Brain microvascular endothelial cell (primary cell): Measurements from ENCODE around the gene HMGN1.

Experiments used
- DNase-seq: peaks from one replicate; pipeline ENCODE4 v3.0.0-alpha.2; 2020
- H3K27ac ChIP-seq: fragments of 250-450 bp; sonication (Bioruptor Pico); 2 replicates; pipeline ENCODE4 v1.5.1; 2020; ENCODE audit warnings: mild to moderate bottlenecking, moderate library complexity
- H3K27me3 ChIP-seq: fragments of 250-450 bp; sonication (Bioruptor Pico); replicated peaks from 2 replicates; pipeline ENCODE4 v1.5.1; 2020; ENCODE audit warnings: mild to moderate bottlenecking
- H3K36me3 ChIP-seq: fragments of 250-450 bp; sonication (Bioruptor Pico); replicated peaks from 2 replicates; pipeline ENCODE4 v1.5.1; 2020; ENCODE audit warnings: mild to moderate bottlenecking
- H3K4me3 ChIP-seq: 2 replicates; pipeline ENCODE4 v1.5.1; 2011; ENCODE audit warnings: low read depth, mild to moderate bottlenecking, control low read depth, low read length, moderate library complexity
- CTCF ChIP-seq: IDR thresholded peaks from 2 replicates; pipeline ENCODE4 v1.5.1; 2011; ENCODE audit warnings: low read depth, mild to moderate bottlenecking, moderate library complexity, low read length, control low read depth, inconsistent platforms; ENCODE audit errors: missing control alignments
- in situ Hi-C: cut with HindIII; loops from 2 replicates; pipeline ENCODE4 v1.10.0; 2017; ENCODE audit warnings: low sequenced_read_pairs, low pct_ligation_motif_present

HMGN1 gene

GRCh38 chr21:39316729-39317128 is 32.2 kb downstream of the HMGN1 start:
- H3K27me3 ChIP-seq, result no peaks in the 10 kb centered on the region
- H3K36me3 ChIP-seq, result peaks cover under 1% of the 10 kb centered on the region
- TF ChIP-seq CTCF, result no peak
- DNase-seq, result no peak
- in situ Hi-C loops, result no loop called here
- no peak overlapping the region for H3K4me3 ChIP-seq
- no peak overlapping the region for H3K27ac ChIP-seq

GRCh38 chr21:39315603-39316445 is 33.1 kb downstream of the HMGN1 start:
- no peak overlapping the region for H3K4me3 ChIP-seq
- H3K27ac ChIP-seq, result no peak overlapping the region
- in situ Hi-C loops, result no loop called here
- TF ChIP-seq CTCF, result no peak
- no peak for DNase-seq
- peaks cover 6% of the 10 kb centered on the region for H3K36me3 ChIP-seq
- no peaks in the 10 kb centered on the region for H3K27me3 ChIP-seq

- Histone ChIP-seq H3K4me3 (peak overlapping the region; percentile 71), H3K27me3 (no peaks in the 10 kb centered on the region), H3K27ac (peak overlapping the region; percentile 89), H3K36me3 (peaks cover 9% of the 10 kb centered on the region)
- TF ChIP-seq CTCF, result no peak
- peak; percentile 59 for DNase-seq
- in situ Hi-C loops, result no loop called here
Observed at GRCh38 chr21:39314143-39315027, 34.5 kb downstream of the HMGN1 start.

- TF ChIP-seq CTCF, result no peak
Observed at GRCh38 chr21:39313571-39314142, 35.2 kb downstream of the HMGN1 start, which contains the start of gene BRWD1. TSS of gene BRWD1 (minus strand) at chr21:39313632. CDS start at chr21:39313491, 141 bp downstream.

GRCh38 chr21:39313042-39313570 is 35.8 kb downstream of the HMGN1 start:
- in situ Hi-C loops, result no loop called here
- peak overlapping the region; percentile 71 for H3K4me3 ChIP-seq
- peaks cover 9% of the 10 kb centered on the region for H3K36me3 ChIP-seq
- peak overlapping the region; percentile 89 for H3K27ac ChIP-seq
- no peak for TF ChIP-seq CTCF
- H3K27me3 ChIP-seq, result no peaks in the 10 kb centered on the region
- DNase-seq, result peak; percentile 4

More at GRCh38 chr21:39313571-39314142, 35.2 kb downstream of the HMGN1 start, which contains the start of gene BRWD1:
- peak; percentile 68 for DNase-seq
- Histone ChIP-seq H3K27ac (peak within 1 kb of the TSS; percentile 89), H3K36me3 (peaks cover 9% of the 10 kb centered on the region), H3K4me3 (peak within 1 kb of the TSS; percentile 71), H3K27me3 (no peaks in the 10 kb centered on the region)
- in situ Hi-C loops, result no loop called here
